NCI-H2227 (cell line): ENCODE results near the gene ORC2.

Experiments
- DNase-seq: peaks from one replicate; lab custom pipeline; 2025; ENCODE audit not compliant: unreplicated experiment; lab: John Stamatoyannopoulos, UW

The ORC2 gene

DNA sequence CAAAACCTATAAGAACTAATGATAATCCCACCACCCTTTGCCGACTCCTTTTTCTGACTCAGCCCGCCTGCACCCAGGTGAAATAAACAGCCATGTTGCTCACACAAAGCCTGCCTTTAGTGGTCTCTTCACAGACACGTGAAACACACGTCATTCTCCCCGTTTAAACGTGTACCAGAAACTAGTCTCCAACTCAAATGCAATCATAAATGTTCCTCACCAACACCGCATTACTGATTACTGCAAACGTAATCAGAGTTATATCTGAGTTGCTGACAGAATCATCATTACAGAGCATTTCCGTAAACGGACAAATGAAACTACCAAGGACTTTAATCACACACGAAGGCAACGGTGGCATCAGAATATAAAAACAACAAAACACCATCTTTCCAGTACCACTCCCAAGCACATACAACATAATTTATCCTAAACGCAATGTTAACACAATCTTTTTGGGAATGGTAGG lies 100.9 kb downstream of the ORC2 start:
- DNase-seq, result peak; percentile 60

DNA sequence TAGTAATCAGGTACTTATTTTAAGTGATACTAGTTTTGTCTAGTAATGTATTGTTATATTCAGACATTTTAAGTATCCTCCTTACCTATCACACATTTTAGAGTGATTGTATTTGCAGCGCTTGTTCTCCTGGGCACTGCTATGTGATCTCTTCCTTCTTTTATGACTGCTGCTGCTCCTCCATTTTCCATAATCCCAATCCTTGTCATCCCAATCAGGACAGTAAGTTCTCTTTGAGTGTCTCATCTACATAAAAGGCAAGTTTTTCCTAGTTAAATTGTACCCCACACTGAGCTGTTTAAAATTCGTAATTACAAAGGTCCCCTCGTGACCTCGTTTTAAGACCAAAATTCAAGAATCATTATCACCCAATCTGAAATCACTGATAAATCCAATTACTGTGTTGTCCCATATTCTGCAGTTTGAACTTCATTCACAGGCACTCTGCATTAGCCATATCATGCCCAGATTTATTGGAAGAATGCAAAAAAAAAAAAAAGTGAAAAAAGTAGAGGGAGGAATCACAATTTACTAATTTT lies 101.8 kb downstream of the ORC2 start:
- DNase-seq, result no peak

DNA sequence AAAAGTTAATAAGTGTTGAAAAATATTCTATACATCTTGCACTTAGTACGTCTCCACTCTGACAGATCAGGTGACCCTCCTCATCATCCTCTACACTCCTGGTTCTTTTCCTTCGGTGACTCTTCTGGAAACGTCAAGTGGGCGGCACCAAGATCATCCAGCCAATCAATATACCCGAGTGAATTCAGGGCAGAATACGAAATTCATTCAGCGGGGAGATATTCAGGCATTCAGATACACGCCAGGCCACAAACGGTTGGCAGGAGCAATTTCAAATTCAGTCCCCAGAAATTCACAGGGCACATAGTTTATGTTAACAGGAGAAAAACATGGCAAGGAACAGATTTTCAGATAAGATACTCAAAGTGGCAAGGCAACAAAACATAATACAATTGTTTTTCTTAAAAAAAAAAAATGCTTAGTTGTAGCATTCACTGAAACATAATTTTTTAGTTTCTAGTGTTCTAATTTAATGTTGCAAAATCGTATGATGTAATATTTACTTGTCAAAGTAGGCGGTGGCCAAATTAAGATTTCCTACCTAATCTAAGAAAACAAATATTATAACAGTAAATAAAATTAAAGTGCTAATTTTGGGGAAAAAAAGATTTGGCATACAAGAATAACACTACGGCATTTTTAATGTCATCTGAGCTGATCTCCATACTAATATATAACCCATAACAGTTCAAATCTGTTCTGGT lies 103.2 kb downstream of the ORC2 start:
- DNase-seq, result peak; percentile 58
